SK-N-SH (cell line): ENCODE measurements around the gene SSPN. TPM values are rescaled to one million over a fixed set of nuclear protein-coding genes. Genes with fewer than 3 reads are reported as not detected.

Source experiments
- CTCF ChIA-PET: fragments of 300-600, 350-600 bp; formaldehyde crosslinking; extraction: SDS; loops from one replicate; lab custom pipeline; 2021; lab: Yijun Ruan, JAX
- POLR2A ChIA-PET: fragments of 350-600 bp; sonication (Branson Sonifier 250); formaldehyde crosslinking; extraction: SDS; loops from one replicate; lab custom pipeline; 2020; ENCODE audit warnings: antibody characterized with exemption, inconsistent platforms; lab: Yijun Ruan, JAX
- DNase-seq: peaks from one replicate; pipeline ENCODE4 v3.0.0; 2012
- H2AFZ ChIP-seq: fragments of 200-600 bp; sonication (generic); 2 replicates; pipeline ENCODE4 v1.8.1; 2016; ENCODE audit warnings: antibody characterized with exemption, mild to moderate bottlenecking, low read depth
- H3F3A ChIP-seq: fragments of 200-600 bp; sonication (generic); replicated peaks from 2 replicates; pipeline ENCODE3; 2016; ENCODE audit warnings: antibody characterized with exemption, mild to moderate bottlenecking; ENCODE audit not compliant: insufficient read depth
- H3K27ac ChIP-seq, 2 experiments: fragments of 200-500 bp in 1 of 2; fragments of 200-600 bp in 1 of 2; sonication (Bioruptor generic) in 1 of 2; sonication (generic), shearing (Covaris generic) in 1 of 2; 2 replicates each; pipeline versions ENCODE4 v1.5.1 to v1.6.1; 2014 to 2016; ENCODE audit warnings: low read depth in 2 of 2, inconsistent platforms in 1 of 2, low read length in 1 of 2, mild to moderate bottlenecking in 1 of 2, mixed read lengths in 1 of 2
- H3K27me3 ChIP-seq: fragments of 200-600 bp; sonication (generic), shearing (Covaris generic); 2 replicates; pipeline ENCODE4 v1.6.1; 2016; ENCODE audit warnings: mixed run types; ENCODE audit not compliant: insufficient read depth
- H3K36me3 ChIP-seq, 2 experiments: fragments of 200-500 bp in 1 of 2; fragments of 200-600 bp in 1 of 2; sonication (Bioruptor generic) in 1 of 2; sonication (generic) in 1 of 2; replicated peaks in 1 of 2; 2 replicates each; pipeline versions ENCODE3 to v1.5.1; 2014 to 2016; ENCODE audit warnings: low read length in 1 of 2, mild to moderate bottlenecking in 1 of 2; ENCODE audit not compliant: insufficient read depth in 2 of 2, control insufficient read depth in 1 of 2
- H3K4me1 ChIP-seq, 2 experiments: fragments of 200-500 bp in 1 of 2; fragments of 200-600 bp in 1 of 2; sonication (Bioruptor generic) in 1 of 2; sonication (generic), shearing (Covaris generic) in 1 of 2; 2 replicates each; pipeline versions ENCODE4 v1.5.1 to v1.6.1; 2014 to 2016; ENCODE audit warnings: low read depth in 1 of 2, low read length in 1 of 2, mixed run types in 1 of 2; ENCODE audit not compliant: insufficient read depth in 2 of 2, control insufficient read depth in 1 of 2
- H3K4me2 ChIP-seq: fragments of 200-600 bp; sonication (generic), shearing (Covaris generic); 2 replicates; pipeline ENCODE4 v1.6.1; 2017; ENCODE audit warnings: mixed run types
- H3K4me3 ChIP-seq, 2 experiments: fragments of 200-500 bp in 1 of 2; fragments of 200-600 bp in 1 of 2; sonication (Bioruptor generic) in 1 of 2; sonication (generic), shearing (Covaris generic) in 1 of 2; 2 replicates each; pipeline versions ENCODE4 v1.5.1 to v1.8.1; 2014 to 2016; ENCODE audit warnings: low read depth in 2 of 2, inconsistent platforms in 1 of 2, low read length in 1 of 2, mild to moderate bottlenecking in 1 of 2, mixed read lengths in 1 of 2, moderate library complexity in 1 of 2
- H3K79me2 ChIP-seq: fragments of 200-600 bp; sonication (generic); 2 replicates; pipeline ENCODE4 v1.8.1; 2017; ENCODE audit warnings: mild to moderate bottlenecking; ENCODE audit not compliant: insufficient read depth
- H3K9ac ChIP-seq: fragments of 200-600 bp; sonication (generic); 2 replicates; pipeline ENCODE4 v1.6.1; 2017; ENCODE audit warnings: mixed run types
- H3K9me2 ChIP-seq: fragments of 200-600 bp; sonication (generic); 2 replicates; pipeline ENCODE4 v1.6.1; 2017; ENCODE audit warnings: mixed run types
- H3K9me3 ChIP-seq: fragments of 200-600 bp; sonication (generic); 2 replicates; pipeline ENCODE4 v1.6.1; 2017; ENCODE audit warnings: mixed run types, mild to moderate bottlenecking, moderate library complexity
- H4K20me1 ChIP-seq: fragments of 200-600 bp; sonication (generic); 2 replicates; pipeline ENCODE4 v1.6.1; 2017; ENCODE audit warnings: mild to moderate bottlenecking, mixed run types; ENCODE audit not compliant: insufficient read depth
- CHD2 ChIP-seq: fragments of 150-350 bp; IDR thresholded peaks from 2 replicates; pipeline ENCODE4 v1.6.1; 2018; ENCODE audit warnings: low read length; ENCODE audit not compliant: partially characterized antibody
- ELF1 ChIP-seq: IDR thresholded peaks from 2 replicates; pipeline ENCODE4 v1.4.0; 2012
- EZH2phosphoT487 ChIP-seq: fragments of 200-600 bp; sonication (generic); IDR thresholded peaks from 2 replicates; pipeline ENCODE4 v1.6.1; 2017; ENCODE audit warnings: low read depth, mixed run types, mild to moderate bottlenecking, antibody characterized with exemption, moderate library complexity, borderline replicate concordance
- FOXJ3 ChIP-seq: sonication (generic); formaldehyde crosslinking; IDR thresholded peaks from 2 replicates; pipeline ENCODE4 v1.5.1; 2020; ENCODE audit warnings: mild to moderate bottlenecking, missing genetic modification reagents
- MEF2A ChIP-seq: IDR thresholded peaks from 2 replicates; pipeline ENCODE4 v1.4.0; 2012; ENCODE audit warnings: low read depth, borderline replicate concordance
- NFIC ChIP-seq: IDR thresholded peaks from 2 replicates; pipeline ENCODE4 v1.4.0; 2012; ENCODE audit warnings: borderline replicate concordance
- NRF1 ChIP-seq: IDR thresholded peaks from 2 replicates; pipeline ENCODE4 v1.6.1; 2012; ENCODE audit warnings: low read depth, mild to moderate bottlenecking, low read length
- SMC3 ChIP-seq: IDR thresholded peaks from 2 replicates; pipeline ENCODE4 v1.6.1; 2012; ENCODE audit warnings: low read depth, low read length, improper control_type of control experiment
- WGBS: methylation state at CpG from one replicate; pipeline ENCODE4 v1.1.6; 2017; ENCODE audit warnings: low lambda C conversion rate; 5-methylcytosine and 5-hydroxymethylcytosine counted together
- polyA plus RNA-seq, 3 experiments: library from polyadenylated mRNA; depleted of rRNA; stranded (reverse); fragments of >200 nt; gene quantifications; 2 replicates each; pipeline ENCODE4 v1.2.3, GENCODE V29; 2012
- TF ChIP-seq, protein P1 (sequence below): fragments of 150-350 bp; IDR thresholded peaks from 2 replicates; pipeline ENCODE4 v1.6.1; 2017; ENCODE audit warnings: antibody characterized with exemption, low read length, low read depth, borderline replicate concordance
- TF ChIP-seq, protein P2 (sequence below): fragments of 200-600 bp; sonication (generic); IDR thresholded peaks from 2 replicates; pipeline ENCODE4 v1.6.1; 2017; ENCODE audit warnings: antibody characterized with exemption, mild to moderate bottlenecking, moderate library complexity
- TF ChIP-seq, protein P3 (sequence below): IDR thresholded peaks from 2 replicates; pipeline ENCODE4 v1.6.1; 2012; ENCODE audit warnings: mild to moderate bottlenecking, low read depth, low read length, moderate library complexity
- TF ChIP-seq, protein P4 (sequence below): IDR thresholded peaks from 2 replicates; pipeline ENCODE4 v1.4.0; 2012; ENCODE audit warnings: low read depth, borderline replicate concordance

SSPN gene
- polyA plus RNA-seq, 1 of the 3 experiments (the other 2 are of a cell fraction) = 5.9 TPM

DNA sequence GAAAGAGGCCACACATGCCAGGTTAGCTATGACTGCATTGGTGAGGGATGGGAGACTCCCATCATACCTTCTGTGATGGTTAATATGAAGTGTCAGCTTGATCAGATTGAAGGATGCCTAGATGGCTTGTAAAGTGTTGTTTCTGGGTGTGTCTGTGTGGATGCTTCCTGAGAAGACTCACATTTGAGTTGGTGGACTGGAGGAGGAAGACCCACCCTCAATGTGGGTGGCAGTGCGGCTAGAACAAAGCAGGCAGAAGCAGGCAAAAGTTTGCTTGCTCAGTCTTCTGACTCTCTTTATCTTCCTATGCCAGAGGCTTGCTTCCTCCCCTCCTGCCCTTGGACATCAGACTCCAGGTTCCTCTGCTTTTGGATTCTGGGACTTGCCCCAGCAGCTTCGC, 88.2 kb downstream of the SSPN start:
- no peak overlapping the region for H2AFZ ChIP-seq
- no peak for TF ChIP-seq FOXJ3
- TF ChIP-seq EZH2phosphoT487 = no peak
- TF ChIP-seq, protein P1, sequence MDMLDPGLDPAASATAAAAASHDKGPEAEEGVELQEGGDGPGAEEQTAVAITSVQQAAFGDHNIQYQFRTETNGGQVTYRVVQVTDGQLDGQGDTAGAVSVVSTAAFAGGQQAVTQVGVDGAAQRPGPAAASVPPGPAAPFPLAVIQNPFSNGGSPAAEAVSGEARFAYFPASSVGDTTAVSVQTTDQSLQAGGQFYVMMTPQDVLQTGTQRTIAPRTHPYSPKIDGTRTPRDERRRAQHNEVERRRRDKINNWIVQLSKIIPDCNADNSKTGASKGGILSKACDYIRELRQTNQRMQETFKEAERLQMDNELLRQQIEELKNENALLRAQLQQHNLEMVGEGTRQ = no peak
- no peak for TF ChIP-seq NFIC
- TF ChIP-seq CHD2 = no peak
- TF ChIP-seq NRF1 = no peak
- TF ChIP-seq, protein P2, sequence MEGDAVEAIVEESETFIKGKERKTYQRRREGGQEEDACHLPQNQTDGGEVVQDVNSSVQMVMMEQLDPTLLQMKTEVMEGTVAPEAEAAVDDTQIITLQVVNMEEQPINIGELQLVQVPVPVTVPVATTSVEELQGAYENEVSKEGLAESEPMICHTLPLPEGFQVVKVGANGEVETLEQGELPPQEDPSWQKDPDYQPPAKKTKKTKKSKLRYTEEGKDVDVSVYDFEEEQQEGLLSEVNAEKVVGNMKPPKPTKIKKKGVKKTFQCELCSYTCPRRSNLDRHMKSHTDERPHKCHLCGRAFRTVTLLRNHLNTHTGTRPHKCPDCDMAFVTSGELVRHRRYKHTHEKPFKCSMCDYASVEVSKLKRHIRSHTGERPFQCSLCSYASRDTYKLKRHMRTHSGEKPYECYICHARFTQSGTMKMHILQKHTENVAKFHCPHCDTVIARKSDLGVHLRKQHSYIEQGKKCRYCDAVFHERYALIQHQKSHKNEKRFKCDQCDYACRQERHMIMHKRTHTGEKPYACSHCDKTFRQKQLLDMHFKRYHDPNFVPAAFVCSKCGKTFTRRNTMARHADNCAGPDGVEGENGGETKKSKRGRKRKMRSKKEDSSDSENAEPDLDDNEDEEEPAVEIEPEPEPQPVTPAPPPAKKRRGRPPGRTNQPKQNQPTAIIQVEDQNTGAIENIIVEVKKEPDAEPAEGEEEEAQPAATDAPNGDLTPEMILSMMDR = no peak
- TF ChIP-seq ELF1 = no peak
- TF ChIP-seq SMC3 = no peak
- TF ChIP-seq, protein P3, sequence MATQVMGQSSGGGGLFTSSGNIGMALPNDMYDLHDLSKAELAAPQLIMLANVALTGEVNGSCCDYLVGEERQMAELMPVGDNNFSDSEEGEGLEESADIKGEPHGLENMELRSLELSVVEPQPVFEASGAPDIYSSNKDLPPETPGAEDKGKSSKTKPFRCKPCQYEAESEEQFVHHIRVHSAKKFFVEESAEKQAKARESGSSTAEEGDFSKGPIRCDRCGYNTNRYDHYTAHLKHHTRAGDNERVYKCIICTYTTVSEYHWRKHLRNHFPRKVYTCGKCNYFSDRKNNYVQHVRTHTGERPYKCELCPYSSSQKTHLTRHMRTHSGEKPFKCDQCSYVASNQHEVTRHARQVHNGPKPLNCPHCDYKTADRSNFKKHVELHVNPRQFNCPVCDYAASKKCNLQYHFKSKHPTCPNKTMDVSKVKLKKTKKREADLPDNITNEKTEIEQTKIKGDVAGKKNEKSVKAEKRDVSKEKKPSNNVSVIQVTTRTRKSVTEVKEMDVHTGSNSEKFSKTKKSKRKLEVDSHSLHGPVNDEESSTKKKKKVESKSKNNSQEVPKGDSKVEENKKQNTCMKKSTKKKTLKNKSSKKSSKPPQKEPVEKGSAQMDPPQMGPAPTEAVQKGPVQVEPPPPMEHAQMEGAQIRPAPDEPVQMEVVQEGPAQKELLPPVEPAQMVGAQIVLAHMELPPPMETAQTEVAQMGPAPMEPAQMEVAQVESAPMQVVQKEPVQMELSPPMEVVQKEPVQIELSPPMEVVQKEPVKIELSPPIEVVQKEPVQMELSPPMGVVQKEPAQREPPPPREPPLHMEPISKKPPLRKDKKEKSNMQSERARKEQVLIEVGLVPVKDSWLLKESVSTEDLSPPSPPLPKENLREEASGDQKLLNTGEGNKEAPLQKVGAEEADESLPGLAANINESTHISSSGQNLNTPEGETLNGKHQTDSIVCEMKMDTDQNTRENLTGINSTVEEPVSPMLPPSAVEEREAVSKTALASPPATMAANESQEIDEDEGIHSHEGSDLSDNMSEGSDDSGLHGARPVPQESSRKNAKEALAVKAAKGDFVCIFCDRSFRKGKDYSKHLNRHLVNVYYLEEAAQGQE = no peak
- TF ChIP-seq, protein P4, sequence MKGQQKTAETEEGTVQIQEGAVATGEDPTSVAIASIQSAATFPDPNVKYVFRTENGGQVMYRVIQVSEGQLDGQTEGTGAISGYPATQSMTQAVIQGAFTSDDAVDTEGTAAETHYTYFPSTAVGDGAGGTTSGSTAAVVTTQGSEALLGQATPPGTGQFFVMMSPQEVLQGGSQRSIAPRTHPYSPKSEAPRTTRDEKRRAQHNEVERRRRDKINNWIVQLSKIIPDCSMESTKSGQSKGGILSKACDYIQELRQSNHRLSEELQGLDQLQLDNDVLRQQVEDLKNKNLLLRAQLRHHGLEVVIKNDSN = no peak
- TF ChIP-seq MEF2A = no peak

More for the DNA sequence above, 88.2 kb downstream of the SSPN start:
- H3K27me3 ChIP-seq = no peaks in the 10 kb centered on the region
- H3K36me3 ChIP-seq = no peaks in the 10 kb centered on the region
- no peak overlapping the region for H3K4me3 ChIP-seq
- H3F3A ChIP-seq = no peaks in the 10 kb centered on the region
- H3K27ac ChIP-seq = no peak overlapping the region
- no peak overlapping the region for H3K4me2 ChIP-seq
- H3K9me3 ChIP-seq = no peaks in the 10 kb centered on the region
- H3K9me2 ChIP-seq = no peaks in the 10 kb centered on the region
- WGBS = 83% methylated on average over 2 of the region's 2 CpGs
- H4K20me1 ChIP-seq = no peaks in the 10 kb centered on the region
- ChIA-PET POLR2A (no interaction called here), CTCF (no interaction called here)
- DNase-seq = no peak
- H3K79me2 ChIP-seq = no peaks in the 10 kb centered on the region
- peaks cover 0 to 9% of the 10 kb centered on the region in 2 experiments; a peak in 1 of 4 replicates for H3K4me1 ChIP-seq
- no peak overlapping the region for H3K9ac ChIP-seq
